Heart left ventricle (tissue), 13 donors: ENCODE data around the gene IRX2.

Experiments used
- CTCF ChIP-seq, 12 donors: fragments of 200-600 bp; sonication (generic) in 4 of 12; IDR thresholded peaks; one replicate each; pipeline versions ENCODE4 v1.5.0 to v1.8.0; 2018 to 2022; ENCODE audit warnings: antibody characterized with exemption in 12 of 12, mild to moderate bottlenecking in 5 of 12
- POLR2A ChIP-seq, 2 donors: fragments of 450-650 bp; IDR thresholded peaks; one replicate each; pipeline ENCODE4 v1.6.1; 2017; ENCODE audit warnings: antibody characterized with exemption in 2 of 2, mild to moderate bottlenecking in 2 of 2, moderate library complexity in 2 of 2
- donor health status: ischemic (EF 13 %, LVEDD 7.1; RV severe dilation, severe dysfunction).
- donor health status: DM: no; HTN: yes; CAD: no.
- donor health status: DM: no; HTN: no; CAD: no.
- donor health status: ischemic (EF 25% LVEDD 6.9; RV normal size, moderate dysfunction).
- donor health status: ischemic (EF 25% LVEDD 5.7; RV mildly dilated, moderate dysfunction).
- donor health status: ischemic (EF 35%, LVEDD 5.7; RV mildly dilated, moderate dysfunction).
- donor health status: nonischemic (EF 11% LVEDD 7.7; RV severe dilation, severe dysfunction).
- donor health status: DM: yes; HTN: yes; CAD: no.
- donor health status: PGD.
- donor health status: ischemic (EF 29% LVEDD 5.4; RV normal size, mild dysfunction).
- donor health status: nonischemic (EF 23%, LVEDD 6.1; RV moderate dilation, normal function).

DNA sequence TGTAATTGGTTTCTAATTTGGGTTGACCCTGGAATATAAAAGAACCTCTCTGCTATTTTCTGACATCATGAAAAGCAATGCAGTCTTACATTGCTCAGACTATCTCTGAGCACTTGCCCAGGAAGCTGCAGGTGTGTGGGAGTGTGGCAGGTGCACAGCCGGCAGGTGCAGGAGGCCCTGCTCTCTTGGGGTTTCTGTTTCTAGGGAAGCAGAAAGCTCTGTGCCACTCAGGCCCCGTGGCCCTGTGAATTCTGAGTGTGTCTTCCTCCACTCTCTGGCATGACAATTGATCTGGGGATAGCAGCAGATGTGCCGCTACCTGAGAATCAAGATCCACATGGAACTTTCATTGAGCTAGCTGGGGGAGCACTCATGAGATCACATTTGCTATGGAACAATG lies 45.7 kb upstream of the IRX2 start:
- TF ChIP-seq POLR2A (IDR thresholded peaks at IDR 0.05) (no peak), CTCF (IDR thresholded peaks at IDR 0.05) (no peak)
